GM12875 (cell line): ENCODE measurements around the gene TLR6.

ENCODE experiments used
- H3K4me3 ChIP-seq: one replicate; pipeline ENCODE4 v1.5.1; 2011; ENCODE audit warnings: low read depth, low read length, control low read depth
- CTCF ChIP-seq: IDR thresholded peaks from 2 replicates; pipeline ENCODE4 v1.5.1; 2011; ENCODE audit warnings: low read depth, mild to moderate bottlenecking, control low read depth, inconsistent platforms, low read length, moderate library complexity, borderline replicate concordance; ENCODE audit not compliant: insufficient read depth

TLR6 gene

GRCh38 chr4:38802561-38803355 lies 53.9 kb downstream of the TLR6 start:
- TF ChIP-seq CTCF = no peak
- no peak overlapping the region for H3K4me3 ChIP-seq

DNA sequence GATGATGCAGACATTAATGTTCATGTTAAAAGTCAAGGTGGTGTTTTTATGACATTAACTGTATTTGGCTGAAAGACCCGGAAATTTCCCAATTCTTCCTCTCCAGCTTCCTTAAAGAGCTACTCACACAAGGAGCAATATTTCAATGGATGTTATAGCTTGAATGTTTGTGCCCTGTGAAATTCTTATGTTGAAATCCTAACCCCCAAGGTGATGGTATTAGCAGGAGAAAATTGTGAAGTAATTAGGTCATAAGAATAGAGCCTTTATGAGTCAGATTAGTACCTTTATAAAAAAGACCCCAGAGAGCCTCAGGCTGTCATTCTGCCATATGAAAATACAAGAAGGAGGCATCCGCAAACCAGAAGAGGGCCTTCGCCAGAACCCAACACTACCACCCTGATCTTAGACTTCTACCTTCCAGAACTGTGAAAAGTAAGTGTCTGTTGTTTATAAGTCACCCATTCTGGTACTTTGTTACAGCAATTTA lies 55.6 kb downstream of the TLR6 start:
- H3K4me3 ChIP-seq = no peak overlapping the region
- no peak for TF ChIP-seq CTCF

- no peak overlapping the region for H3K4me3 ChIP-seq
- TF ChIP-seq CTCF = no peak
Measured at GRCh38 chr4:38800366-38800765, 56.3 kb downstream of the TLR6 start.

- no peak for TF ChIP-seq CTCF
Measured at GRCh38 chr4:38795087-38795486, 61.5 kb downstream of the TLR6 start.

DNA sequence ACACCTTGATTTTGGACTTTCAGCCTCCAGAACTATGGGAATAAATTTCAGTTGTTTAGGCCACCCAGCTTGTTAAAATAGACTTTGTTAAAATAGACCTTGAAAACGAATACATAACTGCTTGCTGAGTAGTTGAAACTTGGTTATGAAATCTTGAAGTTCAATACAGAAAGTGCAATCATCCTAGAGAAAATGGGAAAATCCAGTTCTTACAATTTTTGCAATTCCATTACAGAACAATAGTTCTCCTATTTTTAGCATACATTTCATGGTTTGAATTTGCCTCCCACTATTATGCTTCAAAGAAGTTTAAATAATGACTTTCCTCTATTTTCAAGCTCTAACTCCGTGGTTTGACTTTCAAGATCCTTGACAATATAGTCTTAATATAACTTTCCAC lies 62.6 kb downstream of the TLR6 start:
- no peak overlapping the region for H3K4me3 ChIP-seq
- no peak for TF ChIP-seq CTCF

More at GRCh38 chr4:38795087-38795486, 61.5 kb downstream of the TLR6 start:
- H3K4me3 ChIP-seq = no peak overlapping the region

- TF ChIP-seq CTCF = no peak
Measured at GRCh38 chr4:38791010-38791409, 65.6 kb downstream of the TLR6 start.

GRCh38 chr4:38788317-38788716 lies 68.3 kb downstream of the TLR6 start:
- TF ChIP-seq CTCF = no peak
- H3K4me3 ChIP-seq = no peak overlapping the region

More at GRCh38 chr4:38791010-38791409, 65.6 kb downstream of the TLR6 start:
- H3K4me3 ChIP-seq = no peak overlapping the region
